Measurements from ENCODE around the gene GSN. TPM values are rescaled to one million over a fixed set of nuclear protein-coding genes. Genes with fewer than 3 reads are reported as not detected.
A peak's percentile ranks its signal among the peaks of the same experiment; 100 is the strongest.

The GSN gene
- total and polyA plus RNA-seq, 2 of the 13 experiments (the other 11 are each of a cell fraction or from before 2014, with no cell fraction given) = 294 to 307 TPM

GRCh38 chr9:121316378-121316777 is 48.4 kb downstream of the GSN start:
- BruUV-seq (replicated peaks) = no TSS peak
- POLR2A ChIA-PET = interaction anchor here (0.8 to 3.8 kb wide), 4 partner anchors 17 to 48 kb away, joined by 3 to 13 read pairs (median 5); partner anchors contain the start of gene GSN
- no peak for ATAC-seq

More at GRCh38 chr9:121316378-121316777, 48.4 kb downstream of the GSN start:
- H4K20me1 ChIP-seq (ENCODE audit: insufficient read depth, low read length) = no peaks in the 10 kb centered on the region; the same call in 1 of the 2 replicates
- intact Hi-C loops (cut with micrococcal nuclease; ENCODE audit: unreplicated experiment) = loop anchor here (5.0 kb wide), 1 partner anchor 39 kb away; no protein-coding TSS in a partner anchor
- TF ChIP-seq JUN (CRISPR knock-in tag; IDR thresholded peaks at IDR 0.05) (no peak), ZNF33A (CRISPR knock-in tag; IDR thresholded peaks at IDR 0.05; ENCODE audit: borderline replicate concordance) (no peak), DR1 (CRISPR knock-in tag; IDR thresholded peaks at IDR 0.05) (no peak), ZSCAN30 (CRISPR knock-in tag; IDR thresholded peaks at IDR 0.05) (no peak), CEBPB (IDR thresholded peaks at IDR 0.05; ENCODE audit: borderline replicate concordance, low read depth, low read length) (peak; percentile 36; the same call in 1 of the 2 replicates), TP53 (CRISPR knock-in tag; conservative IDR thresholded peaks at IDR 0.05) (no peak), ZMAT3 (CRISPR knock-in tag; conservative IDR thresholded peaks at IDR 0.05) (no peak), TEF (CRISPR knock-in tag; IDR thresholded peaks at IDR 0.05) (no peak), SNAI1 (CRISPR knock-in tag; IDR thresholded peaks at IDR 0.05; ENCODE audit: borderline replicate concordance) (no peak), YEATS2 (CRISPR knock-in tag; IDR thresholded peaks at IDR 0.05; ENCODE audit: borderline replicate concordance) (no peak), ZNF460 (CRISPR knock-in tag; IDR thresholded peaks at IDR 0.05; ENCODE audit: borderline replicate concordance) (peak; percentile 59; the same call in 1 of the 2 replicates)
- TF ChIP-seq, protein P1, sequence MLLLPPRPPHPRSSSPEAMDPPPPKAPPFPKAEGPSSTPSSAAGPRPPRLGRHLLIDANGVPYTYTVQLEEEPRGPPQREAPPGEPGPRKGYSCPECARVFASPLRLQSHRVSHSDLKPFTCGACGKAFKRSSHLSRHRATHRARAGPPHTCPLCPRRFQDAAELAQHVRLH (CRISPR knock-in tag; IDR thresholded peaks at IDR 0.05; ENCODE audit: borderline replicate concordance, low read depth) = no peak
- peaks cover 12% of the 10 kb centered on the region for H3K4me1 ChIP-seq (ENCODE audit: insufficient read depth, low read length)
- no peaks in the 10 kb centered on the region for H3K9me3 ChIP-seq (ENCODE audit: low read length)
- no peak overlapping the region for H3K4me3 ChIP-seq (replicated peaks in 1 of 3; ENCODE audit: insufficient read depth in 1 of 3, low read depth in 2 of 3, low read length in 3 of 3)
- H3K79me2 ChIP-seq (ENCODE audit: insufficient read depth, low read length) = no peaks in the 10 kb centered on the region
- CTCF ChIA-PET (ENCODE audit: low intra/inter-chr PET ratio, low total read pairs) = interaction anchor here (1.3 kb wide), 1 partner anchor 38 kb away, joined by 3 read pairs; no protein-coding TSS in a partner anchor
- H3K36me3 ChIP-seq (replicated peaks in 1 of 2; ENCODE audit: control insufficient read depth in 1 of 2, insufficient read depth in 2 of 2, low read length in 2 of 2) = peaks cover 44 to 70% of the 10 kb centered on the region in 2 experiments
- 91% methylated on average over 6 of the region's 6 CpGs for WGBS (ENCODE audit: low lambda C conversion rate)
- in situ Hi-C loops (cut with HindIII; ENCODE audit: extremely low pct_ligation_motif_present, low pct_unique_long_range_greater_than_20kb) = loop anchor here (5.0 kb wide), 2 partner anchors 81 to 104 kb away; no protein-coding TSS in a partner anchor
- DNase-seq (ENCODE audit: low spot score) = no peak
- H3K27me3 ChIP-seq (ENCODE audit: control insufficient read depth in 1 of 2, insufficient read depth in 2 of 2, low read length in 2 of 2) = no peaks in the 10 kb centered on the region
- H3K27ac ChIP-seq (ENCODE audit: extremely low read length, insufficient read depth, low read length) = no peak overlapping the region
- no peak overlapping the region for H3K9ac ChIP-seq (ENCODE audit: insufficient read depth, low read depth, low read length)
- H3K4me2 ChIP-seq (ENCODE audit: low read depth, low read length) = no peak overlapping the region
- no peak overlapping the region for H2AFZ ChIP-seq (ENCODE audit: low read length)
- no peak for FAIRE-seq

Data from HepG2 (cell line).